KMS-11 (cell line): ENCODE measurements around the gene CEP83.

Source experiments
- H2AFZ ChIP-seq: fragments of 200-600 bp; sonication (generic); 2 replicates; pipeline ENCODE4 v1.6.1; 2016; ENCODE audit warnings: antibody characterized with exemption, mixed run types, low read depth
- H3K27ac ChIP-seq: fragments of 200-600 bp; sonication (generic); 2 replicates; pipeline ENCODE4 v1.6.1; 2016; ENCODE audit warnings: mild to moderate bottlenecking, mixed run types
- H3K27me3 ChIP-seq: fragments of 200-600 bp; sonication (generic); 2 replicates; pipeline ENCODE4 v1.6.1; 2017; ENCODE audit warnings: mild to moderate bottlenecking, low read depth, mixed run types, moderate library complexity; ENCODE audit not compliant: insufficient read depth
- H3K36me3 ChIP-seq: fragments of 200-600 bp; sonication (generic); 2 replicates; pipeline ENCODE4 v1.6.1; 2017; ENCODE audit warnings: mild to moderate bottlenecking, mixed run types; ENCODE audit not compliant: insufficient read depth
- H3K4me1 ChIP-seq: fragments of 200-600 bp; sonication (generic); 2 replicates; pipeline ENCODE4 v1.6.1; 2016; ENCODE audit warnings: mild to moderate bottlenecking, low read depth, mixed run types; ENCODE audit not compliant: poor library complexity, severe bottlenecking
- H3K4me2 ChIP-seq: fragments of 200-600 bp; sonication (generic); 2 replicates; pipeline ENCODE4 v1.7.0; 2016; ENCODE audit warnings: mild to moderate bottlenecking, mixed run types
- H3K4me3 ChIP-seq: fragments of 200-600 bp; sonication (generic); IDR thresholded peaks from 2 replicates; pipeline ENCODE4 v1.6.1; 2017; ENCODE audit warnings: low read depth, low read length, mixed read lengths; ENCODE audit not compliant: insufficient read depth
- H3K79me2 ChIP-seq: fragments of 200-600 bp; sonication (generic); 2 replicates; pipeline ENCODE4 v1.6.1; 2016; ENCODE audit warnings: low read depth, mixed run types; ENCODE audit not compliant: insufficient read depth
- H3K9ac ChIP-seq: fragments of 200-600 bp; sonication (generic); 2 replicates; pipeline ENCODE4 v1.6.1; 2016; ENCODE audit warnings: mild to moderate bottlenecking, mixed run types
- H4K20me1 ChIP-seq: fragments of 200-600 bp; sonication (generic); 2 replicates; pipeline ENCODE4 v1.6.1; 2016; ENCODE audit warnings: mild to moderate bottlenecking, mixed run types; ENCODE audit not compliant: insufficient read depth
- CTCF ChIP-seq: fragments of 200-600 bp; sonication (generic); conservative IDR thresholded peaks from 2 replicates; pipeline ENCODE4 v1.6.1; 2017; ENCODE audit warnings: low read depth, mild to moderate bottlenecking, antibody characterized with exemption, low read length, moderate library complexity, mixed read lengths

The CEP83 gene

GRCh38 chr12:94269316-94269999 is 190.2 kb downstream of the CEP83 start:
- no peak overlapping the region for H3K27ac ChIP-seq
- TF ChIP-seq CTCF, result no peak
- no peak overlapping the region for H3K9ac ChIP-seq
- H2AFZ ChIP-seq, result no peak overlapping the region
- H4K20me1 ChIP-seq, result no peaks in the 10 kb centered on the region
- H3K4me2 ChIP-seq, result no peak overlapping the region
- no peaks in the 10 kb centered on the region for H3K79me2 ChIP-seq
- H3K4me3 ChIP-seq, result no peak overlapping the region
- H3K4me1 ChIP-seq, result peaks cover 23% of the 10 kb centered on the region
- H3K36me3 ChIP-seq, result no peaks in the 10 kb centered on the region
- H3K27me3 ChIP-seq, result no peaks in the 10 kb centered on the region

GRCh38 chr12:94267921-94268471 is 191.7 kb downstream of the CEP83 start:
- Histone ChIP-seq H2AFZ (no peak overlapping the region), H3K27ac (no peak overlapping the region), H3K4me1 (peaks cover 23% of the 10 kb centered on the region), H3K79me2 (no peaks in the 10 kb centered on the region), H3K9ac (no peak overlapping the region), H3K27me3 (no peaks in the 10 kb centered on the region), H3K4me2 (no peak overlapping the region), H3K36me3 (no peaks in the 10 kb centered on the region), H4K20me1 (no peaks in the 10 kb centered on the region), H3K4me3 (no peak overlapping the region)
- TF ChIP-seq CTCF, result no peak

GRCh38 chr12:94267537-94267872 is 192.2 kb downstream of the CEP83 start:
- Histone ChIP-seq H3K79me2 (no peaks in the 10 kb centered on the region), H3K27me3 (no peaks in the 10 kb centered on the region), H3K4me2 (no peak overlapping the region), H4K20me1 (no peaks in the 10 kb centered on the region), H3K4me1 (peaks cover 23% of the 10 kb centered on the region), H3K36me3 (no peaks in the 10 kb centered on the region), H3K4me3 (no peak overlapping the region), H3K9ac (no peak overlapping the region), H3K27ac (no peak overlapping the region), H2AFZ (no peak overlapping the region)
- no peak for TF ChIP-seq CTCF

GRCh38 chr12:94266796-94267536 is 192.7 kb downstream of the CEP83 start:
- Histone ChIP-seq H3K27me3 (no peaks in the 10 kb centered on the region), H4K20me1 (no peaks in the 10 kb centered on the region), H2AFZ (no peak overlapping the region), H3K79me2 (no peaks in the 10 kb centered on the region), H3K27ac (no peak overlapping the region), H3K9ac (no peak overlapping the region), H3K4me2 (no peak overlapping the region), H3K4me1 (peaks cover 23% of the 10 kb centered on the region), H3K4me3 (no peak overlapping the region), H3K36me3 (no peaks in the 10 kb centered on the region)
- TF ChIP-seq CTCF, result no peak
